Measurements from ENCODE around the gene MAGI1.

DNA sequence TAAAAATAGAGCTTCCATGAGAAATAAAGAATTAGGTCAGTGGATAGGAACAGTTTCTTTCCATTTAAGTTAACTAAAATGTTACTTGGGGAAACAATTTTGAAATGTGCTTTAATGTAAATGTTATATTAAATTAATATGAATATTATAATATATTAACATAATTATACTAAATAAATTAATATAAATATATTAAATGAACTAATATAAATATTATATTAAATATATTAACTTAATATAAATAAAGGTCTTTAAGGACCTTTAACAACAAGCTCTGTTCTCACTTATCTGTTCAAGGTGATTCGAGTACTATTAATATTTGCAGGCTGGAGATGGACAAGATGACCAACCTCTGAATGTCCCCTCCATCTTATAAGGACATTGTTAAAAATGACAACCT, 100.6 kb downstream of the MAGI1 start:
- no peak for TF ChIP-seq EZH2 (IDR thresholded peaks at IDR 0.05; ENCODE audit: borderline replicate concordance, insufficient read depth, low read depth, low read length, poor library complexity, severe bottlenecking)
- TF ChIP-seq, protein P1, sequence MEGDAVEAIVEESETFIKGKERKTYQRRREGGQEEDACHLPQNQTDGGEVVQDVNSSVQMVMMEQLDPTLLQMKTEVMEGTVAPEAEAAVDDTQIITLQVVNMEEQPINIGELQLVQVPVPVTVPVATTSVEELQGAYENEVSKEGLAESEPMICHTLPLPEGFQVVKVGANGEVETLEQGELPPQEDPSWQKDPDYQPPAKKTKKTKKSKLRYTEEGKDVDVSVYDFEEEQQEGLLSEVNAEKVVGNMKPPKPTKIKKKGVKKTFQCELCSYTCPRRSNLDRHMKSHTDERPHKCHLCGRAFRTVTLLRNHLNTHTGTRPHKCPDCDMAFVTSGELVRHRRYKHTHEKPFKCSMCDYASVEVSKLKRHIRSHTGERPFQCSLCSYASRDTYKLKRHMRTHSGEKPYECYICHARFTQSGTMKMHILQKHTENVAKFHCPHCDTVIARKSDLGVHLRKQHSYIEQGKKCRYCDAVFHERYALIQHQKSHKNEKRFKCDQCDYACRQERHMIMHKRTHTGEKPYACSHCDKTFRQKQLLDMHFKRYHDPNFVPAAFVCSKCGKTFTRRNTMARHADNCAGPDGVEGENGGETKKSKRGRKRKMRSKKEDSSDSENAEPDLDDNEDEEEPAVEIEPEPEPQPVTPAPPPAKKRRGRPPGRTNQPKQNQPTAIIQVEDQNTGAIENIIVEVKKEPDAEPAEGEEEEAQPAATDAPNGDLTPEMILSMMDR (IDR thresholded peaks at IDR 0.05), result no peak
